Thyroid gland (tissue), 4 donors: ENCODE data around the gene TMEM126A. TPM values are rescaled to one million over a fixed set of nuclear protein-coding genes. Genes with fewer than 3 reads are reported as not detected.
A peak's percentile ranks its signal among the peaks of the same experiment; 100 is the strongest.

Experiments used
- DNase-seq, 2 donors: peaks; one replicate each; pipeline ENCODE4 v3.0.0-alpha.2; 2019
- H3K27ac ChIP-seq, 3 donors: fragments of 200-600 bp; sonication (generic); 1 replicate in 2 of 3; 2 replicates in 1 of 3; pipeline ENCODE4 v1.5.1; 2016 to 2019; ENCODE audit warnings: mild to moderate bottlenecking in 1 of 3, moderate library complexity in 1 of 3
- H3K27me3 ChIP-seq: fragments of 200-600 bp; sonication (generic); one replicate; pipeline ENCODE4 v1.5.1; 2019
- H3K36me3 ChIP-seq, 2 donors: fragments of 200-600 bp; sonication (generic); one replicate each; pipeline ENCODE4 v1.5.1; 2016 to 2019
- H3K4me1 ChIP-seq, 2 donors: fragments of 200-600 bp; sonication (generic); one replicate each; pipeline ENCODE4 v1.5.1; 2017 to 2019
- H3K4me3 ChIP-seq, 3 donors: fragments of 200-600 bp; sonication (generic); replicated peaks in 1 of 3; 1 replicate in 2 of 3; 2 replicates in 1 of 3; pipeline ENCODE4 v1.5.1; 2016; ENCODE audit warnings: mild to moderate bottlenecking in 1 of 3
- H3K9me3 ChIP-seq: fragments of 200-600 bp; sonication (generic); one replicate; pipeline ENCODE4 v1.5.1; 2017
- CTCF ChIP-seq, 6 experiments: fragments of 200-600 bp in 3 of 6; fragments of 450-650 bp in 3 of 6; sonication (generic) in 3 of 6; IDR thresholded peaks; one replicate each; pipeline ENCODE4 v1.5.1; 2016 to 2019; ENCODE audit warnings: antibody characterized with exemption in 6 of 6, mild to moderate bottlenecking in 2 of 6, inconsistent platforms in 1 of 6, moderate library complexity in 1 of 6
- POLR2A ChIP-seq, 2 donors: fragments of 450-650 bp; IDR thresholded peaks; one replicate each; pipeline ENCODE4 v1.6.1; 2017; ENCODE audit warnings: antibody characterized with exemption in 2 of 2, mild to moderate bottlenecking in 2 of 2, moderate library complexity in 1 of 2
- WGBS, 2 donors: methylation state at CpG; one replicate each; pipeline ENCODE4 v1.1.5; 2017; 5-methylcytosine and 5-hydroxymethylcytosine counted together
- intact Hi-C: fragments of 100-400 bp; cut with DNase I; formaldehyde crosslinking; loops from one replicate; pipeline ENCODE4 v1.15.1; 2023
- total RNA-seq, 4 donors: library from RNA; depleted of rRNA; stranded (reverse); fragments of >200 nt; gene quantifications; one replicate each; pipeline ENCODE4 v1.2.3, GENCODE V29; 2016

Gene TMEM126A
- total RNA-seq, 4 donors from 2014 or later = 24.1 to 31.7 (median 27.1) TPM

GRCh38 chr11:85673393-85673792 lies 25.6 kb downstream of the TMEM126A start:
- no peaks in the 10 kb centered on the region for H3K36me3 ChIP-seq
- H3K9me3 ChIP-seq = no peaks in the 10 kb centered on the region
- no peak overlapping the region for H3K27ac ChIP-seq
- no peak for TF ChIP-seq CTCF (IDR thresholded peaks at IDR 0.05)
- no peak for TF ChIP-seq POLR2A (IDR thresholded peaks at IDR 0.05)
- H3K4me3 ChIP-seq = no peak overlapping the region
- DNase-seq = no peak
- 90 to 94% methylated on average over 3 of the region's 3 CpGs for WGBS, 2 donors
- H3K4me1 ChIP-seq = no peaks in the 10 kb centered on the region
- intact Hi-C loops = no loop called here
- no peaks in the 10 kb centered on the region for H3K27me3 ChIP-seq

GRCh38 chr11:85679576-85679975 lies 31.8 kb downstream of the TMEM126A start:
- H3K4me1 ChIP-seq = peaks cover 4 to 5% of the 10 kb centered on the region in 2 donors
- no peak overlapping the region for H3K27ac ChIP-seq
- TF ChIP-seq CTCF (IDR thresholded peaks at IDR 0.05) = no peak
- TF ChIP-seq POLR2A (IDR thresholded peaks at IDR 0.05) = no peak
- DNase-seq = no peak
- H3K36me3 ChIP-seq = no peaks in the 10 kb centered on the region
- no peaks in the 10 kb centered on the region for H3K9me3 ChIP-seq
- intact Hi-C loops = no loop called here
- WGBS, 2 donors = 66 to 94% methylated on average over 4 of the region's 4 CpGs
- no peak overlapping the region for H3K4me3 ChIP-seq
- H3K27me3 ChIP-seq = no peaks in the 10 kb centered on the region

- Histone ChIP-seq H3K27me3 (no peaks in the 10 kb centered on the region), H3K9me3 (no peaks in the 10 kb centered on the region), H3K4me3 (no peak overlapping the region), H3K4me1 (peaks cover 4 to 5% of the 10 kb centered on the region in 2 donors), H3K36me3 (no peaks in the 10 kb centered on the region), H3K27ac (no peak overlapping the region)
- DNase-seq = no peak
- TF ChIP-seq POLR2A (IDR thresholded peaks at IDR 0.05) (no peak), CTCF (IDR thresholded peaks at IDR 0.05) (no peak)
- intact Hi-C loops = no loop called here
- WGBS, 2 donors = 85 to 100% methylated on average over 1 of the region's 1 CpG
These were observed 33.1 kb downstream of the TMEM126A start for GRCh38 chr11:85680897-85681296.

- no peak for TF ChIP-seq CTCF (IDR thresholded peaks at IDR 0.05)
- TF ChIP-seq POLR2A (IDR thresholded peaks at IDR 0.05) = peak in 1 of 2 donors; percentile 43
- peak; percentile 75 to 77 for DNase-seq
- WGBS, 2 donors = 21 to 24% methylated on average over 27 to 42 of the region's 43 CpGs
- peaks cover 4 to 5% of the 10 kb centered on the region in 2 donors for H3K4me1 ChIP-seq
- H3K36me3 ChIP-seq = no peaks in the 10 kb centered on the region
- no peaks in the 10 kb centered on the region for H3K9me3 ChIP-seq
- H3K27ac ChIP-seq = peak overlapping the region in 1 of 3 donors; percentile 29
- intact Hi-C loops = no loop called here
- H3K27me3 ChIP-seq = no peaks in the 10 kb centered on the region
- peak overlapping the region; percentile 38 to 79 (median 45) for H3K4me3 ChIP-seq
These were observed 34.9 kb downstream of the TMEM126A start for GRCh38 chr11:85682330-85683305.
